Measurements from ENCODE around the gene PRR35. TPM values are rescaled to one million over a fixed set of nuclear protein-coding genes. Genes with fewer than 3 reads are reported as not detected.

The PRR35 gene
- total RNA-seq, 2 donors from 2014 or later: not detected

DNA sequence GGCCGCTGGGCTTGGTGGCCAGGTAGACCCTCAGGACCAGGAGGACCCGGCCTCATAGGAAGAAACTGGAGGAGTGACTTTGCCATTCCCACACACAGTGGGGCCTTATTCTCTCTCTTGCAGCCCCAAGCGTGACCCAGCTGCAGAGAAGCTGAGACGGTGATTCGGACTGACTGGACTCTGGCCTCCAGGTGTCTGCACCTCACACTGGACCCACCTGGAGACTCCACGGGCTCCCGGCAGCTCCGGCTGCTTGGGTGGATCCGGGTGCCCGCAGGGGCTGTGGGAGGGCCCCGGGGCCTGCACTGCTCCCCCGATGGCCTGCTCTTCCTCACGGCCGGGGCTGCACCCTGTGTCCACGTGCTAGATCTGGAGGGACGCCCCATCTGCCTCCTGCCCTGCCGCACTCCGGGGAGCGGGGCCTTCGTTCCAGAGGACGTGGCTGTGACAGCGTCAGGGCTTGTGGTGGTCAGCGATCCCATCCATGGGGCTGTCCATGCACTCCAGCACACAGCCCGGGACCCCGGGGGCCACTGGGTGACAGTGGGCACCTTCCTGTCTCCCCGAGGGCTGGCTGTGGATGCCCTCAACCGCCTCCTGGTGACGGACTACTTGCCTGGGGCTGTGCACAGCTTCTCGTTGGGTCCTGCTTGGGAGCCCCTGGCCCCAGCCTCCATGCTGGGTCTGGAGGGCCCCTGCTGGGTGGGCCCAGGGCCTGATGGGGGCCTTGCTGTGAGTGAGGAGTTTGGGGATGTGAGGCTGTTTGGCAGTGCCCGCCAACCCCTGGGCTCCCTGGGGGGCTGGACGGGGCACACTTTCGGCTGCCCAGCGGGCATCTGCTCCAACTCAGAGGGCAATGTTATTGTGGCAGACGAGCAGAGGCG, 7.4 kb downstream of the PRR35 start:
- H3K4me1 Mint-ChIP-seq: peaks cover 27% of the 10 kb centered on the region
- no peaks in the 10 kb centered on the region for H3K36me3 Mint-ChIP-seq (ENCODE audit: low read depth)
- ATAC-seq (no peak), DNase-seq (no peak)
- H3K27me3 Mint-ChIP-seq: no peaks in the 10 kb centered on the region
- H3K9me3 ChIP-seq (ENCODE audit: control insufficient read depth, low read length, poor library complexity, severe bottlenecking): no peaks in the 10 kb centered on the region
- H3K27ac Mint-ChIP-seq: peak overlapping the region; percentile 73
- peak overlapping the region; percentile 78 for H3K4me3 Mint-ChIP-seq

DNA sequence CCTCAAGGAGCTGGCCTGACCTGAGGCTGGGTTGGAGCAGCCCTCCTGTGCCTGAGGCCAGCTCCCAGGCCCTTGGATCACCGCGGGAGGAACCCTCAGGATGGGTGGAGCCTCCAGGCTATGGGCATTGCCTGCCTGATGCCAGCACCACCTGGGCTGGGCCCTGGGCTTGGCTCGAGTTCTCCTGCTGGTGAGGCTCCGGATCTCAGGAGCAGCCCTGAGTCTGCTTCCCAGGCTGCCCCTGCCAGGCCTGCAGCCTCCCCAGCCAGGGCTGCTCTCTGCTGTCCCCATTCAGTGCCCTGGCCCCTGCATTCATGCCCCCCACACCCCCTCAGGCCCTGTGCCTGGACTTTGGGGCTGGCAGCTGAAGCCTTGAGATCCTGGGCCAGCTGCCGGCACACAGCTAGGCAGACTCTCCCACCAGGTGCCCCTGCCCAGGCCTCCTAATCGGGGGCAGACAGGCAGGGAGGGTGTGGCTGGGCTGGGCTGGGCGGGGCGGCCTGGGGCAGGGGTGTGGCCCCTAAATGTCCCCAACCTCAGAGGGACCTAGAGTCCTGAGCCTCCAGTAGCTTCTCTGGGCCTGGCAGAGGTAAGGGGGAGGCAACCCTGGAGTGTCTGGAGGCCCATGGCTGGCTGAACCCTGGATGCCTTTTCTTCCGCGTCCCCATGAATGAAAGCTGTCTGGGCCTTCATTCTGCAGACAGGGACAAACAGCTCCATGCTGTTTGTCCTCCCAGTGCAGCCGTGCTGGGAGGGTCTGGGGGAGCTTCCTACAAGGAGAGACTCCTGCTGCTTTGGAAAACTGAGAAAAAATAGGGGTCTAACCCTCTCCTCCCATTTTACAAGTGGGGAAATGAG, 8.4 kb downstream of the PRR35 start:
- DNase-seq (no peak), ATAC-seq (no peak)
- H3K4me1 Mint-ChIP-seq: peaks cover 27% of the 10 kb centered on the region
- peak overlapping the region; percentile 90 for H3K27ac Mint-ChIP-seq
- H3K9me3 ChIP-seq (ENCODE audit: control insufficient read depth, low read length, poor library complexity, severe bottlenecking): no peaks in the 10 kb centered on the region
- no peaks in the 10 kb centered on the region for H3K36me3 Mint-ChIP-seq (ENCODE audit: low read depth)
- peak overlapping the region; percentile 92 for H3K4me3 Mint-ChIP-seq
- H3K27me3 Mint-ChIP-seq: no peaks in the 10 kb centered on the region

- DNase-seq: peak; percentile 46 to 69 (median 67)
- Mint-ChIP-seq H3K36me3 (ENCODE audit: low read depth) (no peaks in the 10 kb centered on the region), H3K27ac (peak within 1 kb of the TSS; percentile 93), H3K4me3 (peak within 1 kb of the TSS; percentile 92), H3K4me1 (peaks cover 27% of the 10 kb centered on the region), H3K27me3 (no peaks in the 10 kb centered on the region)
- peak; percentile 75 for ATAC-seq
- H3K9me3 ChIP-seq (ENCODE audit: control insufficient read depth, low read length, poor library complexity, severe bottlenecking): no peaks in the 10 kb centered on the region
Measured at GRCh38 chr16:569445-570254, 9.5 kb downstream of the PRR35 start, which contains the start of gene PIGQ. TSS of gene PIGQ (plus strand) at chr16:569968. CDS start at chr16:574075, 4,107 bp downstream.

DNA sequence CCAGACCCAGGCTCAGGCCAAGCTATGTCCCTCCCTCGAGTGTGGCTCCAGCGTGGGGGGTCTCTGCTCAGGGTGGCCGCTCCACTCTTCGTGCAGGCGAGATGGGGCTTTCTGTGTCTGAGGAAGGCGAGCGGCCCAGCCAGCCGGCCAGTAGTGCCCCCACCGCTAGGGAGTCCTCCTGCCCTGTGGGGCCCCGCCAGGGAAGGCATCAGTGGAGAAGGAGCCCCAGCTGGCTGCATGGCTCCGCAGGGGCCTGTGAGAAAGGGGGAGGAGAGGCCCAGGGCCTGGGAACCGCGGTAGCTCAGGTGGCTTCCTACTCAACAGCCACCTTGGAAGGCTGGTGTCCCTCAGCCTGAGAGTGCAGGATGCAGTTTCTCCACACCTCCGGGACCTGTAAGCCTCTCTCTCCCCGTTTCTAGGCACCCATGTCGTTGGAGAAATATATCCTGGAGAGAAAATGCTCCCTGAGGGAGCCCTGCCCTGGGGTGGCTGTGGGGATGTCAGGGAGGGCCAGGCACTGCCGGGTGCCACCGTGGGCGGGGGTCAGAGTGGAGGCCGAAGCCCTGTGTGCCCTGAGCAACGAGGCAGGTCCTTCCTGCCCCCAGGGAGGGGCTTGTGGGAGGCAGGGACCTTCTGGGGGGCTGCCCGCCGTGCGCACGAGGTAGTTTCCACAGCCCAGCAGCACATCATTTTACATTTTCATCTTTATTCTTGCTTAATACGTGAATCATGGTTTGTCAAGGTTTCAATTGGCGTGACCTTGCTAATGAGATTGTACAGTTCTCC, 12.9 kb downstream of the PRR35 start:
- peak overlapping the region; percentile 9 for H3K27ac Mint-ChIP-seq
- peaks cover 22% of the 10 kb centered on the region for H3K4me1 Mint-ChIP-seq
- H3K36me3 Mint-ChIP-seq (ENCODE audit: low read depth): no peaks in the 10 kb centered on the region
- DNase-seq (no peak), ATAC-seq (no peak)
- no peaks in the 10 kb centered on the region for H3K27me3 Mint-ChIP-seq
- no peaks in the 10 kb centered on the region for H3K9me3 ChIP-seq (ENCODE audit: control insufficient read depth, low read length, poor library complexity, severe bottlenecking)
- no peak overlapping the region for H3K4me3 Mint-ChIP-seq

DNA sequence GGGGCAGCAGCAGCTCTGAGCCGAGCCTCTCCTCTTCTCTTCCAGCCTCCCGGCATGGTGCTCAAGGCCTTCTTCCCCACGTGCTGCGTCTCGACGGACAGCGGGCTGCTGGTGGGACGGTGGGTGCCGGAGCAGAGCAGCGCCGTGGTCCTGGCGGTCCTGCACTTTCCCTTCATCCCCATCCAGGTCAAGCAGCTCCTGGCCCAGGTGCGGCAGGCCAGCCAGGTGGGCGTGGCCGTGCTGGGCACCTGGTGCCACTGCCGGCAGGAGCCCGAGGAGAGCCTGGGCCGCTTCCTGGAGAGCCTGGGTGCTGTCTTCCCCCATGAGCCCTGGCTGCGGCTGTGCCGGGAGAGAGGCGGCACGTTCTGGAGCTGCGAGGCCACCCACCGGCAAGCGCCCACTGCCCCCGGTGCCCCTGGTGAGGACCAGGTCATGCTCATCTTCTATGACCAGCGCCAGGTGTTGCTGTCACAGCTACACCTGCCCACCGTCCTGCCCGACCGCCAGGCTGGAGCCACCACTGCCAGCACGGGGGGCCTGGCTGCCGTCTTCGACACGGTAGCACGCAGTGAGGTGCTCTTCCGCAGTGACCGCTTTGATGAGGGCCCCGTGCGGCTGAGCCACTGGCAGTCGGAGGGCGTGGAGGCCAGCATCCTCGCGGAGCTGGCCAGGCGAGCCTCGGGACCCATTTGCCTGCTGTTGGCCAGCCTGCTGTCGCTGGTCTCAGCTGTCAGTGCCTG, 14.0 kb downstream of the PRR35 start:
- H3K4me1 Mint-ChIP-seq: peaks cover 21% of the 10 kb centered on the region
- ATAC-seq: no peak
- H3K27ac Mint-ChIP-seq: no peak overlapping the region
- H3K4me3 Mint-ChIP-seq: no peak overlapping the region
- H3K9me3 ChIP-seq (ENCODE audit: control insufficient read depth, low read length, poor library complexity, severe bottlenecking): no peaks in the 10 kb centered on the region
- no peaks in the 10 kb centered on the region for H3K27me3 Mint-ChIP-seq
- DNase-seq: no peak
- no peaks in the 10 kb centered on the region for H3K36me3 Mint-ChIP-seq (ENCODE audit: low read depth)

DNA sequence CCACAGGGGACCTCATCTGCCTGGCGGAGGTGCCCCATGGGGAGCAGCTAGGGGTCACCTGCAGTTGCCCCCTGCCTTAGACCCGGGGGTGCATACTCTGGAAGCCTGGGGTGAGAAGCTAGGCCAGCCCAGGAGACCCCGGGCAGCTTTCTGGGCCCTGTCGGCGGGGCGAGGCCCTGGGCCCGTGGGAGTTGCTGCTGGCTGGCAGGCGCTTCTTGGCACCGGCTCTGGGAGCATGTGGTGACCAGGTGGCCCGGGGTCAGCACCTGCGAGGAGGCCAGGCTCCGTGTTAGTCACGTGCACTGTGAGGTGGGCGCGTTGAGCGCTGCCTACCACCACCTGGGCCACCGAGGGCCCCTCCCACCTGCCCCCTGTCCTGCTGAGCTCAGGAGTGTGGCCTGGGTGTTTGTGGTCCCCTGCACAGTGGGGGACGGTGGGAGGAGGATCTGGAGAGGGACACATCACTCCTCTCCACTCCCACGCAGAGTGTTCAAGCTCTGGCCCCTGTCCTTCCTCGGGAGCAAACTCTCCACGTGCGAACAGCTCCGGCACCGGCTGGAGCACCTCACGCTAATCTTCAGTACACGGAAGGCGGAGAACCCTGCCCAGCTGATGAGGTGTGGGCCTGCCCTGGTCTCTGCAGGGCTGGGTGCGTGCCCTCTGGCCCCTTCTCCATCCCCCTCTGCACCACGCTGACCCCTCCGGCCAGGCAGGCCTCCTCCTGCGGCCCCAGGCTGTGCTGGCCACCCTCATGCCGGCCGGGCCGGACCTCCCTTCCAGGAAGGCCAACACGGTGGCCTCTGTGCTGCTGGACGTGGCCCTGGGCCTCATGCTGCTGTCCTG, 15.4 kb downstream of the PRR35 start:
- no peak for ATAC-seq
- H3K9me3 ChIP-seq (ENCODE audit: control insufficient read depth, low read length, poor library complexity, severe bottlenecking): no peaks in the 10 kb centered on the region
- no peaks in the 10 kb centered on the region for H3K27me3 Mint-ChIP-seq
- peaks cover 21% of the 10 kb centered on the region for H3K4me1 Mint-ChIP-seq
- DNase-seq: no peak
- no peak overlapping the region for H3K4me3 Mint-ChIP-seq
- H3K36me3 Mint-ChIP-seq (ENCODE audit: low read depth): no peaks in the 10 kb centered on the region
- H3K27ac Mint-ChIP-seq: no peak overlapping the region

GRCh38 chr16:576197-576822, 16.1 kb downstream of the PRR35 start:
- no peak overlapping the region for H3K4me3 Mint-ChIP-seq
- no peak overlapping the region for H3K27ac Mint-ChIP-seq
- no peaks in the 10 kb centered on the region for H3K9me3 ChIP-seq (ENCODE audit: control insufficient read depth, low read length, poor library complexity, severe bottlenecking)
- no peak for ATAC-seq
- H3K36me3 Mint-ChIP-seq (ENCODE audit: low read depth): no peaks in the 10 kb centered on the region
- no peak for DNase-seq
- no peaks in the 10 kb centered on the region for H3K27me3 Mint-ChIP-seq
- peaks cover 14% of the 10 kb centered on the region for H3K4me1 Mint-ChIP-seq

- Mint-ChIP-seq H3K36me3 (ENCODE audit: low read depth) (no peaks in the 10 kb centered on the region), H3K27ac (no peak overlapping the region), H3K4me3 (no peak overlapping the region), H3K27me3 (no peaks in the 10 kb centered on the region), H3K4me1 (peaks cover 9% of the 10 kb centered on the region)
- ATAC-seq: no peak
- H3K9me3 ChIP-seq (ENCODE audit: control insufficient read depth, low read length, poor library complexity, severe bottlenecking): no peaks in the 10 kb centered on the region
- DNase-seq: no peak
Measured at GRCh38 chr16:576823-577201, 16.6 kb downstream of the PRR35 start.

- Mint-ChIP-seq H3K4me1 (peaks cover 7% of the 10 kb centered on the region), H3K4me3 (no peak overlapping the region), H3K27ac (no peak overlapping the region), H3K36me3 (ENCODE audit: low read depth) (no peaks in the 10 kb centered on the region), H3K27me3 (no peaks in the 10 kb centered on the region)
- DNase-seq (no peak), ATAC-seq (no peak)
- no peaks in the 10 kb centered on the region for H3K9me3 ChIP-seq (ENCODE audit: control insufficient read depth, low read length, poor library complexity, severe bottlenecking)
Measured at GRCh38 chr16:577796-578195, 17.6 kb downstream of the PRR35 start.

GRCh38 chr16:578232-578869, 18.2 kb downstream of the PRR35 start:
- no peaks in the 10 kb centered on the region for H3K36me3 Mint-ChIP-seq (ENCODE audit: low read depth)
- H3K9me3 ChIP-seq (ENCODE audit: control insufficient read depth, low read length, poor library complexity, severe bottlenecking): no peaks in the 10 kb centered on the region
- no peak overlapping the region for H3K27ac Mint-ChIP-seq
- no peak for DNase-seq
- peaks cover 7% of the 10 kb centered on the region for H3K4me1 Mint-ChIP-seq
- no peak for ATAC-seq
- H3K27me3 Mint-ChIP-seq: no peaks in the 10 kb centered on the region
- H3K4me3 Mint-ChIP-seq: no peak overlapping the region

Measured in T-helper 17 cell (primary cell).